Loucy (cell line): Measurements from ENCODE around the gene ALDOA.

Source experiments
- H2AFZ ChIP-seq: fragments of 200-600 bp; sonication (generic); 2 replicates; pipeline ENCODE4 v1.6.0; 2016; ENCODE audit warnings: antibody characterized with exemption, mild to moderate bottlenecking, low read length, moderate library complexity
- H3F3A ChIP-seq: fragments of 200-600 bp; 2 replicates; pipeline ENCODE4 v1.6.0; 2016; ENCODE audit warnings: antibody characterized with exemption, low read depth, mild to moderate bottlenecking
- H3K27me3 ChIP-seq: fragments of 200-600 bp; sonication (generic); 2 replicates; pipeline ENCODE4 v1.6.1; 2014; ENCODE audit warnings: low read length, mild to moderate bottlenecking; ENCODE audit not compliant: insufficient read depth, poor library complexity, severe bottlenecking
- H3K36me3 ChIP-seq: fragments of 200-600 bp; sonication (generic); 2 replicates; pipeline ENCODE4 v1.6.1; 2016; ENCODE audit warnings: low read length; ENCODE audit not compliant: insufficient read depth
- H3K4me1 ChIP-seq: fragments of 200-600 bp; sonication (generic); 2 replicates; pipeline ENCODE4 v1.5.1; 2014; ENCODE audit warnings: low read length, mild to moderate bottlenecking; ENCODE audit not compliant: insufficient read depth, poor library complexity, severe bottlenecking
- H3K4me2 ChIP-seq: fragments of 200-600 bp; sonication (generic); 2 replicates; pipeline ENCODE4 v1.6.0; 2014; ENCODE audit warnings: antibody characterized with exemption, low read length, low read depth, mild to moderate bottlenecking; ENCODE audit not compliant: poor library complexity, severe bottlenecking
- H3K4me3 ChIP-seq: fragments of 200-600 bp; sonication (generic); 2 replicates; pipeline ENCODE4 v1.5.1; 2014; ENCODE audit warnings: low read length, mild to moderate bottlenecking, mixed read lengths; ENCODE audit not compliant: poor library complexity, severe bottlenecking
- H3K79me2 ChIP-seq: fragments of 200-600 bp; sonication (generic); 2 replicates; pipeline ENCODE4 v1.6.1; 2014; ENCODE audit warnings: low read length; ENCODE audit not compliant: insufficient read depth
- H3K9ac ChIP-seq: fragments of 200-600 bp; sonication (generic); 2 replicates; pipeline ENCODE4 v1.6.0; 2014; ENCODE audit warnings: mild to moderate bottlenecking, low read depth, low read length, moderate library complexity; ENCODE audit not compliant: poor library complexity, severe bottlenecking
- H3K9me2 ChIP-seq: fragments of 200-600 bp; sonication (generic); replicated peaks from 2 replicates; pipeline ENCODE4 v1.6.1; 2016; ENCODE audit warnings: low read depth, low read length, mixed read lengths
- H3K9me3 ChIP-seq: fragments of 200-600 bp; sonication (generic); 2 replicates; pipeline ENCODE4 v1.6.1; 2014; ENCODE audit warnings: mild to moderate bottlenecking, antibody characterized with exemption, low read length, low read depth; ENCODE audit not compliant: insufficient read depth
- H4K20me1 ChIP-seq: fragments of 200-600 bp; sonication (generic); 2 replicates; pipeline ENCODE4 v1.6.0; 2014; ENCODE audit warnings: antibody characterized with exemption, low read length, mild to moderate bottlenecking; ENCODE audit not compliant: insufficient read depth, poor library complexity, severe bottlenecking
- EZH2phosphoT487 ChIP-seq: fragments of 200-600 bp; IDR thresholded peaks from 2 replicates; pipeline ENCODE4 v1.6.1; 2018; ENCODE audit warnings: antibody characterized with exemption, mild to moderate bottlenecking, moderate library complexity, borderline replicate concordance
- TF ChIP-seq, protein P1 (sequence below): fragments of 200-600 bp; sonication (generic); conservative IDR thresholded peaks from 2 replicates; pipeline ENCODE4 v1.5.1; 2014; ENCODE audit warnings: mild to moderate bottlenecking, antibody characterized with exemption, low read length

Gene ALDOA

GRCh38 chr16:30026449-30026848 is 39.1 kb upstream of the ALDOA start:
- Histone ChIP-seq H3F3A (no peaks in the 10 kb centered on the region), H4K20me1 (no peaks in the 10 kb centered on the region), H3K4me1 (peaks cover 5% of the 10 kb centered on the region), H3K9ac (no peak overlapping the region), H3K4me3 (no peak overlapping the region), H3K36me3 (no peaks in the 10 kb centered on the region), H3K9me2 (no peaks in the 10 kb centered on the region), H3K79me2 (no peaks in the 10 kb centered on the region), H3K9me3 (no peaks in the 10 kb centered on the region), H3K4me2 (no peak overlapping the region), H3K27me3 (no peaks in the 10 kb centered on the region), H2AFZ (no peak overlapping the region)
- TF ChIP-seq EZH2phosphoT487, result no peak
- TF ChIP-seq, protein P1, sequence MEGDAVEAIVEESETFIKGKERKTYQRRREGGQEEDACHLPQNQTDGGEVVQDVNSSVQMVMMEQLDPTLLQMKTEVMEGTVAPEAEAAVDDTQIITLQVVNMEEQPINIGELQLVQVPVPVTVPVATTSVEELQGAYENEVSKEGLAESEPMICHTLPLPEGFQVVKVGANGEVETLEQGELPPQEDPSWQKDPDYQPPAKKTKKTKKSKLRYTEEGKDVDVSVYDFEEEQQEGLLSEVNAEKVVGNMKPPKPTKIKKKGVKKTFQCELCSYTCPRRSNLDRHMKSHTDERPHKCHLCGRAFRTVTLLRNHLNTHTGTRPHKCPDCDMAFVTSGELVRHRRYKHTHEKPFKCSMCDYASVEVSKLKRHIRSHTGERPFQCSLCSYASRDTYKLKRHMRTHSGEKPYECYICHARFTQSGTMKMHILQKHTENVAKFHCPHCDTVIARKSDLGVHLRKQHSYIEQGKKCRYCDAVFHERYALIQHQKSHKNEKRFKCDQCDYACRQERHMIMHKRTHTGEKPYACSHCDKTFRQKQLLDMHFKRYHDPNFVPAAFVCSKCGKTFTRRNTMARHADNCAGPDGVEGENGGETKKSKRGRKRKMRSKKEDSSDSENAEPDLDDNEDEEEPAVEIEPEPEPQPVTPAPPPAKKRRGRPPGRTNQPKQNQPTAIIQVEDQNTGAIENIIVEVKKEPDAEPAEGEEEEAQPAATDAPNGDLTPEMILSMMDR, result no peak

GRCh38 chr16:30027588-30028437 is 37.7 kb upstream of the ALDOA start:
- H3F3A ChIP-seq, result no peaks in the 10 kb centered on the region
- H3K4me2 ChIP-seq, result no peak overlapping the region
- H3K4me1 ChIP-seq, result peaks cover 12% of the 10 kb centered on the region
- H3K4me3 ChIP-seq, result no peak overlapping the region
- H3K9me2 ChIP-seq, result no peaks in the 10 kb centered on the region
- no peaks in the 10 kb centered on the region for H3K36me3 ChIP-seq
- no peak overlapping the region for H3K9ac ChIP-seq
- H3K27me3 ChIP-seq, result no peaks in the 10 kb centered on the region
- no peaks in the 10 kb centered on the region for H3K79me2 ChIP-seq
- no peaks in the 10 kb centered on the region for H3K9me3 ChIP-seq
- H2AFZ ChIP-seq, result no peak overlapping the region
- TF ChIP-seq, protein P1, result no peak
- TF ChIP-seq EZH2phosphoT487, result no peak
- no peaks in the 10 kb centered on the region for H4K20me1 ChIP-seq

DNA sequence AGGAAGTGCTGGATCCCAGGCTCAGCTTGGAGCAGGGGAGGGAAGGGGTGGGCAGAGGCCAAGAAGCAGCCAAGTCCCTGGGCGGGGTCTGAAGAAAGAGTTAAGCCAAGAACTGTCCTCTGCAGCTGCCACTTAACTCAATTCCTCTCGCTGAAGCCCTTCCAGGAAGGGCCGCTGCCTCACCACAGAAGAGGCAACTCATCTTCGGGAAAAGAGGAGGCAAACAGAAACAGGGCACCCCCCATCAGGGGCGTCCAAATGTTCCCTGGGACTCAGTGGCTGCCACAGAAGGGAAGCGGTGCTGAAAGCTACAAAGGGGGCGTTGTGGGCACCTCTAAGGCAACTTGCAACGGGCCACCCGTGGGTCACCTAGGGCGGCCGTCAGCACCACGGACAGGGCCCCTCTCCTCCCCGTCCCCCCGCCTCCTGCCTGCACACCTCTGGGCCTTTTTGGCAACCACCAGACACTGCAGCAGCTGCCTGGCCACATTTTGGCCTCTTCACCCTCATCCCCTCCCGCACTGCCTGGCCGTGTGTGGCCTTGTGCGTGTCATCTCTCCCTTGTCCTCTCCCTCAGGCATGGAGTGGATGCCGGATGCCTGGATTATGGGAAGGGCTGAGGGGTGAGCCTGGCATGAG is 37.0 kb upstream of the ALDOA start:
- no peak overlapping the region for H3K9ac ChIP-seq
- no peaks in the 10 kb centered on the region for H3K9me3 ChIP-seq
- no peaks in the 10 kb centered on the region for H3K27me3 ChIP-seq
- TF ChIP-seq, protein P1, result no peak
- TF ChIP-seq EZH2phosphoT487, result no peak
- no peaks in the 10 kb centered on the region for H3F3A ChIP-seq
- peaks cover 12% of the 10 kb centered on the region for H3K4me1 ChIP-seq
- H3K79me2 ChIP-seq, result no peaks in the 10 kb centered on the region
- no peaks in the 10 kb centered on the region for H3K36me3 ChIP-seq
- no peak overlapping the region for H3K4me2 ChIP-seq
- H2AFZ ChIP-seq, result no peak overlapping the region
- H4K20me1 ChIP-seq, result no peaks in the 10 kb centered on the region
- no peaks in the 10 kb centered on the region for H3K9me2 ChIP-seq
- no peak overlapping the region for H3K4me3 ChIP-seq
